ENCODE data around the gene ZMYND8.

Gene ZMYND8

GRCh38 chr20:47164140-47164539, 192.4 kb downstream of the ZMYND8 start:
- no peak for TF ChIP-seq CTCF (IDR thresholded peaks at IDR 0.05; ENCODE audit: low read depth, low read length)
- in situ Hi-C loops (cut with HindIII; ENCODE audit: low sequenced_read_pairs) = no loop called here
- DNase-seq (ENCODE audit: low read depth, low spot score) = no peak
- H3K4me3 ChIP-seq (ENCODE audit: low read depth, low read length) = no peak overlapping the region

- DNase-seq (ENCODE audit: low read depth, low spot score) = no peak
- TF ChIP-seq CTCF (IDR thresholded peaks at IDR 0.05; ENCODE audit: low read depth, low read length) = no peak
- in situ Hi-C loops (cut with HindIII; ENCODE audit: low sequenced_read_pairs) = no loop called here
- H3K4me3 ChIP-seq (ENCODE audit: low read depth, low read length) = no peak overlapping the region
Observed at GRCh38 chr20:47161411-47161810, 195.1 kb downstream of the ZMYND8 start.

GRCh38 chr20:47160992-47161391, 195.5 kb downstream of the ZMYND8 start:
- TF ChIP-seq CTCF (IDR thresholded peaks at IDR 0.05; ENCODE audit: low read depth, low read length) = no peak
- in situ Hi-C loops (cut with HindIII; ENCODE audit: low sequenced_read_pairs) = no loop called here
- no peak for DNase-seq (ENCODE audit: low read depth, low spot score)
- H3K4me3 ChIP-seq (ENCODE audit: low read depth, low read length) = no peak overlapping the region

GRCh38 chr20:47160240-47160639, 196.3 kb downstream of the ZMYND8 start:
- no peak for DNase-seq (ENCODE audit: low read depth, low spot score)
- in situ Hi-C loops (cut with HindIII; ENCODE audit: low sequenced_read_pairs) = no loop called here
- no peak for TF ChIP-seq CTCF (IDR thresholded peaks at IDR 0.05; ENCODE audit: low read depth, low read length)
- H3K4me3 ChIP-seq (ENCODE audit: low read depth, low read length) = no peak overlapping the region

All from astrocyte of the spinal cord (primary cell).